Endothelial cell of umbilical vein (primary cell): ENCODE measurements around the gene CCDC32.

Experiments used
- EZH2 ChIP-seq: IDR thresholded peaks from 2 replicates; pipeline ENCODE4 v1.6.1; 2012; ENCODE audit warnings: borderline replicate concordance, low read depth, mild to moderate bottlenecking, moderate library complexity, low read length, inconsistent platforms; ENCODE audit not compliant: severe bottlenecking
- JUN ChIP-seq: IDR thresholded peaks from 2 replicates; pipeline ENCODE4 v1.6.1; 2011; ENCODE audit warnings: borderline replicate concordance, low read depth; ENCODE audit not compliant: insufficient read length, insufficient read depth
- MYC ChIP-seq: IDR thresholded peaks from one replicate; pipeline ENCODE4 v1.6.1; 2011; ENCODE audit warnings: mild to moderate bottlenecking, low read depth, low read length
- POLR2A ChIP-seq: IDR thresholded peaks from 2 replicates; pipeline ENCODE4 v1.6.1; 2012; ENCODE audit warnings: low read depth, mild to moderate bottlenecking, control low read depth, low read length
- TF ChIP-seq, protein P1 (sequence below), 2 donors: IDR thresholded peaks; 1 replicate in 1 of 2; 2 replicates in 1 of 2; pipeline ENCODE4 v1.5.1; 2011; ENCODE audit warnings: low read length in 2 of 2, mild to moderate bottlenecking in 2 of 2, moderate library complexity in 2 of 2, control low read depth in 1 of 2, inconsistent platforms in 1 of 2, low read depth in 1 of 2; ENCODE audit not compliant: insufficient read depth in 1 of 2; ENCODE audit errors: extremely low read depth in 1 of 2

DNA sequence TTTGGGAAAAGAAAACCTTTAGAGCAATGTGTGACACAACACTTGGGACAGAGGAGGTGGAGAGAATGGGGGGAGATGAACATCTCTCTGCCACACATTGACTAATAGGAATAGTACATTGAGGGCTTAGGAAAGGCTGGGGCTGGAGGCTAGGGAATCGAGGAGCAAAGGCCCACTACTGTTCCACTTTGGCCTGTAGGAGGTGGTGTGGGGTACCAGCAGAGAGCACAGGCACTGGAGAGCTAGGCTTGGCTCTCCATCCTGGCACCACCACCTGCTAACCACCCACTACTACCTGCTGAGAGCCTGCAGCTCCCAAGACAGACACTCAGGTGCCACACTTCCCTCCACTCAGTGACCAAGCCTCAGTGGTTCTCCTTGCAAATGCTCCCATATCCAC, 19.4 kb downstream of the CCDC32 start:
- TF ChIP-seq, protein P1, sequence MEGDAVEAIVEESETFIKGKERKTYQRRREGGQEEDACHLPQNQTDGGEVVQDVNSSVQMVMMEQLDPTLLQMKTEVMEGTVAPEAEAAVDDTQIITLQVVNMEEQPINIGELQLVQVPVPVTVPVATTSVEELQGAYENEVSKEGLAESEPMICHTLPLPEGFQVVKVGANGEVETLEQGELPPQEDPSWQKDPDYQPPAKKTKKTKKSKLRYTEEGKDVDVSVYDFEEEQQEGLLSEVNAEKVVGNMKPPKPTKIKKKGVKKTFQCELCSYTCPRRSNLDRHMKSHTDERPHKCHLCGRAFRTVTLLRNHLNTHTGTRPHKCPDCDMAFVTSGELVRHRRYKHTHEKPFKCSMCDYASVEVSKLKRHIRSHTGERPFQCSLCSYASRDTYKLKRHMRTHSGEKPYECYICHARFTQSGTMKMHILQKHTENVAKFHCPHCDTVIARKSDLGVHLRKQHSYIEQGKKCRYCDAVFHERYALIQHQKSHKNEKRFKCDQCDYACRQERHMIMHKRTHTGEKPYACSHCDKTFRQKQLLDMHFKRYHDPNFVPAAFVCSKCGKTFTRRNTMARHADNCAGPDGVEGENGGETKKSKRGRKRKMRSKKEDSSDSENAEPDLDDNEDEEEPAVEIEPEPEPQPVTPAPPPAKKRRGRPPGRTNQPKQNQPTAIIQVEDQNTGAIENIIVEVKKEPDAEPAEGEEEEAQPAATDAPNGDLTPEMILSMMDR (IDR thresholded peaks at IDR 0.05; ENCODE audit: extremely low read depth in 1 of 2, insufficient read depth in 1 of 2, low read depth in 1 of 2, low read length in 2 of 2) = no peak
- no peak for TF ChIP-seq EZH2
- TF ChIP-seq POLR2A = no peak
- no peak for TF ChIP-seq JUN
- no peak for TF ChIP-seq MYC
